Right kidney (tissue), 1 donor: ENCODE data around the gene MAP3K6.

Experiments
- DNase-seq: peaks from one replicate; pipeline ENCODE4 v3.0.0-alpha.2; 2016

Gene MAP3K6

GRCh38 chr1:27372808-27373690 is 6.3 kb upstream of the MAP3K6 start:
- no peak for DNase-seq

- DNase-seq = no peak
Observed at GRCh38 chr1:27372022-27372807, 5.5 kb upstream of the MAP3K6 start.

- DNase-seq = no peak
Observed at GRCh38 chr1:27368869-27369582, 2.3 kb upstream of the MAP3K6 start.

- no peak for DNase-seq
Observed at GRCh38 chr1:27367160-27367650, 444 bp upstream of the MAP3K6 start.

GRCh38 chr1:27366113-27366410 is 699 bp downstream of the MAP3K6 start:
- peak; percentile 84 for DNase-seq

- DNase-seq = peak; percentile 82
Observed at GRCh38 chr1:27365372-27366112, 1.2 kb downstream of the MAP3K6 start.

GRCh38 chr1:27364696-27365371 is 1.9 kb downstream of the MAP3K6 start:
- DNase-seq = no peak

- no peak for DNase-seq
Observed at GRCh38 chr1:27363766-27364695, 2.7 kb downstream of the MAP3K6 start.

GRCh38 chr1:27361553-27361952 is 5.2 kb downstream of the MAP3K6 start:
- DNase-seq = no peak

GRCh38 chr1:27361044-27361402 is 5.7 kb downstream of the MAP3K6 start:
- no peak for DNase-seq

GRCh38 chr1:27360159-27361043 is 6.4 kb downstream of the MAP3K6 start:
- DNase-seq = no peak

- DNase-seq = no peak
Observed at GRCh38 chr1:27359822-27360158, 7.0 kb downstream of the MAP3K6 start.

GRCh38 chr1:27358928-27359313 is 7.8 kb downstream of the MAP3K6 start:
- no peak for DNase-seq

GRCh38 chr1:27358038-27358927 is 8.5 kb downstream of the MAP3K6 start:
- no peak for DNase-seq

- peak; percentile 82 for DNase-seq
Observed at GRCh38 chr1:27357281-27358037, 9.3 kb downstream of the MAP3K6 start.

GRCh38 chr1:27356619-27357280 is 10.0 kb downstream of the MAP3K6 start:
- no peak for DNase-seq

GRCh38 chr1:27356277-27356618 is 10.5 kb downstream of the MAP3K6 start:
- no peak for DNase-seq
